GM12801 (cell line): ENCODE measurements around the gene ZMYND8.

ENCODE experiments used
- CTCF ChIP-seq: IDR thresholded peaks from one replicate; pipeline ENCODE4 v1.5.1; 2011; ENCODE audit warnings: control low read depth; ENCODE audit not compliant: insufficient read length; ENCODE audit errors: extremely low read depth

ZMYND8 gene

GRCh38 chr20:47271046-47271615, 85.4 kb downstream of the ZMYND8 start:
- TF ChIP-seq CTCF: no peak

GRCh38 chr20:47269309-47270165, 87.0 kb downstream of the ZMYND8 start:
- TF ChIP-seq CTCF: no peak

- TF ChIP-seq CTCF: no peak
These were observed 88.9 kb downstream of the ZMYND8 start for GRCh38 chr20:47267621-47268020.

GRCh38 chr20:47266847-47267515, 89.5 kb downstream of the ZMYND8 start:
- no peak for TF ChIP-seq CTCF

- TF ChIP-seq CTCF: no peak
These were observed 90.5 kb downstream of the ZMYND8 start for GRCh38 chr20:47265984-47266383.

GRCh38 chr20:47265214-47265613, 91.3 kb downstream of the ZMYND8 start:
- no peak for TF ChIP-seq CTCF

GRCh38 chr20:47263465-47264084, 92.9 kb downstream of the ZMYND8 start:
- no peak for TF ChIP-seq CTCF
